ENCODE measurements around the gene TSPAN4. TPM values are rescaled to one million over a fixed set of nuclear protein-coding genes. Genes with fewer than 3 reads are reported as not detected.

The TSPAN4 gene
- total RNA-seq, 1 donor from 2014 or later: 26.4 TPM

DNA sequence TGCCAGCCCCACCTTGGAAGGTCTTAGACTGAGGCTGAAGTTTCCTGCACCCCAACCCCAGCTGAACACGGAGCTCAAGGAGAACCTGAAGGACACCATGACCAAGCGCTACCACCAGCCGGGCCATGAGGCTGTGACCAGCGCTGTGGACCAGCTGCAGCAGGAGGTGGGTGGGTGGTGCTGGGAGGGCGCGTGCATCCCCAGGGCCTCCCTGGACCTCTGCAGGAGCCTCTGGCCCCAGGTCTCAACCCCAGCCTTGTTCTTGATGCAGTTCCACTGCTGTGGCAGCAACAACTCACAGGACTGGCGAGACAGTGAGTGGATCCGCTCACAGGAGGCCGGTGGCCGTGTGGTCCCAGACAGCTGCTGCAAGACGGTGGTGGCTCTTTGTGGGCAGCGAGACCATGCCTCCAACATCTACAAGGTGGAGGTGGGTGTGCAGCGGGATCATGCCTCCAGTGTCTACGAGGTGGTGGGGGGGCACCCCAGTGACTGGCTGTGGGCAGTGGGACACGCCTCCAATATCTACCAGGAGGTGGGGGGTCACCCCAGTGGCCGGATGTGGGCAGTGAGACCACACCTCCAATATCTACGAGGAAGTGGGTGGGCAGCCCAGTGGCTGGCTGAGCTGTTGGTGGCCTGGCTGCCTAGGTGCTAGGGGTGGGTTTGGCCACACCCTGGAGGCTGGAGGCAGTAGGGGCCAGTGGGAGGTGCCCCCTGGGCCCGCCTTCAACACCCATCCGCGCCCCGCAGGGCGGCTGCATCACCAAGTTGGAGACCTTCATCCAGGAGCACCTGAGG is 5.3 kb upstream of the TSPAN4 start:
- Mint-ChIP-seq H3K36me3 (ENCODE audit: low read depth, unreplicated experiment) (no peaks in the 10 kb centered on the region), H3K27ac (ENCODE audit: unreplicated experiment) (no peak overlapping the region), H3K9me3 (ENCODE audit: unreplicated experiment) (no peaks in the 10 kb centered on the region), H3K27me3 (ENCODE audit: unreplicated experiment) (peaks cover 6% of the 10 kb centered on the region), H3K4me1 (ENCODE audit: unreplicated experiment) (peaks cover 10% of the 10 kb centered on the region), H3K4me3 (ENCODE audit: unreplicated experiment) (no peak overlapping the region)
- TF ChIP-seq, protein P1, sequence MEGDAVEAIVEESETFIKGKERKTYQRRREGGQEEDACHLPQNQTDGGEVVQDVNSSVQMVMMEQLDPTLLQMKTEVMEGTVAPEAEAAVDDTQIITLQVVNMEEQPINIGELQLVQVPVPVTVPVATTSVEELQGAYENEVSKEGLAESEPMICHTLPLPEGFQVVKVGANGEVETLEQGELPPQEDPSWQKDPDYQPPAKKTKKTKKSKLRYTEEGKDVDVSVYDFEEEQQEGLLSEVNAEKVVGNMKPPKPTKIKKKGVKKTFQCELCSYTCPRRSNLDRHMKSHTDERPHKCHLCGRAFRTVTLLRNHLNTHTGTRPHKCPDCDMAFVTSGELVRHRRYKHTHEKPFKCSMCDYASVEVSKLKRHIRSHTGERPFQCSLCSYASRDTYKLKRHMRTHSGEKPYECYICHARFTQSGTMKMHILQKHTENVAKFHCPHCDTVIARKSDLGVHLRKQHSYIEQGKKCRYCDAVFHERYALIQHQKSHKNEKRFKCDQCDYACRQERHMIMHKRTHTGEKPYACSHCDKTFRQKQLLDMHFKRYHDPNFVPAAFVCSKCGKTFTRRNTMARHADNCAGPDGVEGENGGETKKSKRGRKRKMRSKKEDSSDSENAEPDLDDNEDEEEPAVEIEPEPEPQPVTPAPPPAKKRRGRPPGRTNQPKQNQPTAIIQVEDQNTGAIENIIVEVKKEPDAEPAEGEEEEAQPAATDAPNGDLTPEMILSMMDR (IDR thresholded peaks at IDR 0.05; ENCODE audit: unreplicated experiment): no peak
- no peak for DNase-seq (ENCODE audit: low spot score)

DNA sequence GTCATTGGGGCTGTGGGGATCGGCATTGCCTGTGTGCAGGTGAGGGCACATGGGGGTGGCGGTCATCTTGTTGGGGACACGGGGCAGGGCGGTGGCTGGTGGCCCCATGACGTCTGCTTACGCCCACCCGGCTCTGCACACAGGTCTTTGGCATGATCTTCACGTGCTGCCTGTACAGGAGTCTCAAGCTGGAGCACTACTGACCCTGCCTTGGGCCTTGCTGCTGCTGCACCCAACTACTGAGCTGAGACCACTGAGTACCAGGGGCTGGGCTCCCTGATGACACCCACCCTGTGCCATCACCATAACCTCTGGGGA is 4.7 kb upstream of the TSPAN4 start:
- Mint-ChIP-seq H3K36me3 (ENCODE audit: low read depth, unreplicated experiment) (no peaks in the 10 kb centered on the region), H3K27me3 (ENCODE audit: unreplicated experiment) (peaks cover 6% of the 10 kb centered on the region), H3K27ac (ENCODE audit: unreplicated experiment) (no peak overlapping the region), H3K4me3 (ENCODE audit: unreplicated experiment) (no peak overlapping the region), H3K9me3 (ENCODE audit: unreplicated experiment) (no peaks in the 10 kb centered on the region), H3K4me1 (ENCODE audit: unreplicated experiment) (peaks cover 10% of the 10 kb centered on the region)
- no peak for DNase-seq (ENCODE audit: low spot score)
- TF ChIP-seq, protein P1 (IDR thresholded peaks at IDR 0.05; ENCODE audit: unreplicated experiment): no peak

DNA sequence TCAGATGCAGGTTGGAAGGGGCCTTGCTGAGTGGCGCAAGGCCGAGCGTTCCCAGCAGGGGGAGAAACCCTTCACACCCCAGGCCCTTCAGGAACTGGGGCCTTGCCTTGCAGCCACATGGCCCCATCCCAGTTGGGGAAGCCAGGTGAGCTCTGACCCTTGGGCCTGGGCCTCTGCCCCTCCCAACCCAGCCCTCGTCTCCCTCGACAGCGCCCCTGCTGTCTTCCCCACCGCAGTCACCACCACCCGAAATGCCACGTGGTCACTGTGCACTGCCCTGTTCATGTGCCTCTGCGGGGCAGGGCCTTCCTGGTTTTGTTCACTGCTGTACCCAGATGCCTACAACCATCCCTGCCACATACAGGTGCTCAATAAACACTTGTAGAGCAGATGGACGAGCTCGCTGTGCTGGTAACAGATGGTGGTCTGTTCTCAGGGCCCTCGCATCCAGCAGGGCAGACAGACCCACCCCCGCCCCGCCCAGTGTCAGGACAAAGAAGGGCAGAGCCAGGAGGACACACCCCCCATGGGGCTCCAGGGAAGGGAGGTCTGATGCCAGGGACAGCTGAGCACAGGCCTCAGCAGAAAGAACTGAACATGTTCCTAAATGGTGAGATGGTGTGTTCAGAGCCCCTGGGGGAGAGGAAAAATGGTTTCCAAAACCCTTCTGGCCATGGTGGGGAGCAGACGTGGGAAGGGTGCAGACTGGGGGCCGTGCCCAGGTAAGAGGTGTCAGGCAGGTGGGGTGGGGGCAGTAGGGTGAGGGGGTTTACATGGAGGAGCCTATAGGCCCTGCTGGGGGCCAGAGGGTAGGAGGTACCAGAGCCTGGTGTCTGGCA is 4.0 kb upstream of the TSPAN4 start:
- Mint-ChIP-seq H3K36me3 (ENCODE audit: low read depth, unreplicated experiment) (no peaks in the 10 kb centered on the region), H3K4me1 (ENCODE audit: unreplicated experiment) (peaks cover 10% of the 10 kb centered on the region), H3K27ac (ENCODE audit: unreplicated experiment) (no peak overlapping the region), H3K27me3 (ENCODE audit: unreplicated experiment) (peaks cover 8% of the 10 kb centered on the region), H3K4me3 (ENCODE audit: unreplicated experiment) (no peak overlapping the region), H3K9me3 (ENCODE audit: unreplicated experiment) (no peaks in the 10 kb centered on the region)
- TF ChIP-seq, protein P1 (IDR thresholded peaks at IDR 0.05; ENCODE audit: unreplicated experiment): peak; percentile 26
- DNase-seq (ENCODE audit: low spot score): peak; percentile 42

DNA sequence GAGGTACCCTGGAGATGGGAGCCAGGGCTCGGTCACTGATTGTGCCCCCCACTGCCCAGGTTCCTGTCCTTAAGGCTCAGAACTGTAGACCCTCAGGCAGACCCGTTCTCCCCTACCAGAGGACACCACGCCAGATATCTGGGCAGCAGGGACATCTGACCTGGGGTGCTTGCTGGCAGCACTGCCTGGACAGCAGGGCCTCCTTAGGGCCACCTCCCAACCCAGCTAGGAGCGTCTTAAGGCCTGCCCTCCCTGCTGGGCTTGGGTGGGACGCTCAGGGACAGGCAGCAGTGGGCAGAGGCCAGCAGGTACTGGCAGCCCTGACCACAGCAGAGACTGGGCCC is 3.4 kb upstream of the TSPAN4 start:
- Mint-ChIP-seq H3K9me3 (ENCODE audit: unreplicated experiment) (no peaks in the 10 kb centered on the region), H3K27me3 (ENCODE audit: unreplicated experiment) (peaks cover 3% of the 10 kb centered on the region), H3K27ac (ENCODE audit: unreplicated experiment) (no peak overlapping the region), H3K4me1 (ENCODE audit: unreplicated experiment) (peaks cover 7% of the 10 kb centered on the region), H3K36me3 (ENCODE audit: low read depth, unreplicated experiment) (no peaks in the 10 kb centered on the region), H3K4me3 (ENCODE audit: unreplicated experiment) (no peak overlapping the region)
- no peak for DNase-seq (ENCODE audit: low spot score)
- TF ChIP-seq, protein P1 (IDR thresholded peaks at IDR 0.05; ENCODE audit: unreplicated experiment): no peak
